Nephron (organoid): ENCODE data around the gene OSER1.

Experiments used
- H3K27ac Mint-ChIP-seq, 3 experiments: 2 replicates each; pipeline ENCODE4 v1.8.0; 2020; ENCODE audit warnings: mixed read lengths in 3 of 3, mild to moderate bottlenecking in 2 of 3, moderate library complexity in 1 of 3
- H3K27me3 Mint-ChIP-seq: 2 replicates; pipeline ENCODE4 v1.8.0; 2021; ENCODE audit warnings: low read depth, mild to moderate bottlenecking, moderate library complexity, mixed read lengths
- H3K36me3 Mint-ChIP-seq: 2 replicates; pipeline ENCODE4 v1.8.0; 2020; ENCODE audit warnings: low read depth, mixed read lengths
- H3K4me1 Mint-ChIP-seq: 2 replicates; pipeline ENCODE4 v1.8.0; 2020; ENCODE audit warnings: mixed read lengths
- H3K4me3 Mint-ChIP-seq, 3 experiments: 2 replicates each; pipeline ENCODE4 v1.8.0; 2020; ENCODE audit warnings: mild to moderate bottlenecking in 3 of 3, mixed read lengths in 3 of 3, moderate library complexity in 2 of 3
- H3K9me3 Mint-ChIP-seq: 2 replicates; pipeline ENCODE4 v1.8.0; 2020; ENCODE audit warnings: mixed read lengths
- TF ChIP-seq, protein P1 (sequence below), 3 experiments: fragments of 200-600 bp; sonication (generic); IDR thresholded peaks; one replicate each; pipeline ENCODE4 v1.5.0; 2021; ENCODE audit warnings: antibody characterized with exemption in 3 of 3; ENCODE audit not compliant: unreplicated experiment in 3 of 3

OSER1 gene

GRCh38 chr20:44210406-44211176 lies at the start of gene OSER1:
Gene OSER1 (minus strand): TSS chr20:44210771. CDS start chr20:44206957, 3,814 bp downstream.
- Mint-ChIP-seq H3K36me3 (peaks cover 11% of the 10 kb centered on the region), H3K9me3 (no peaks in the 10 kb centered on the region), H3K27me3 (no peaks in the 10 kb centered on the region), H3K4me3 (peak within 1 kb of the TSS; percentile 92 to 100 (median 95)), H3K27ac (peak within 1 kb of the TSS; percentile 90 to 99 (median 97)), H3K4me1 (peaks cover 52% of the 10 kb centered on the region)
- TF ChIP-seq, protein P1, sequence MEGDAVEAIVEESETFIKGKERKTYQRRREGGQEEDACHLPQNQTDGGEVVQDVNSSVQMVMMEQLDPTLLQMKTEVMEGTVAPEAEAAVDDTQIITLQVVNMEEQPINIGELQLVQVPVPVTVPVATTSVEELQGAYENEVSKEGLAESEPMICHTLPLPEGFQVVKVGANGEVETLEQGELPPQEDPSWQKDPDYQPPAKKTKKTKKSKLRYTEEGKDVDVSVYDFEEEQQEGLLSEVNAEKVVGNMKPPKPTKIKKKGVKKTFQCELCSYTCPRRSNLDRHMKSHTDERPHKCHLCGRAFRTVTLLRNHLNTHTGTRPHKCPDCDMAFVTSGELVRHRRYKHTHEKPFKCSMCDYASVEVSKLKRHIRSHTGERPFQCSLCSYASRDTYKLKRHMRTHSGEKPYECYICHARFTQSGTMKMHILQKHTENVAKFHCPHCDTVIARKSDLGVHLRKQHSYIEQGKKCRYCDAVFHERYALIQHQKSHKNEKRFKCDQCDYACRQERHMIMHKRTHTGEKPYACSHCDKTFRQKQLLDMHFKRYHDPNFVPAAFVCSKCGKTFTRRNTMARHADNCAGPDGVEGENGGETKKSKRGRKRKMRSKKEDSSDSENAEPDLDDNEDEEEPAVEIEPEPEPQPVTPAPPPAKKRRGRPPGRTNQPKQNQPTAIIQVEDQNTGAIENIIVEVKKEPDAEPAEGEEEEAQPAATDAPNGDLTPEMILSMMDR (IDR thresholded peaks at IDR 0.05; ENCODE audit: unreplicated experiment in 3 of 3) = no peak

- Mint-ChIP-seq H3K27me3 (peaks cover 11% of the 10 kb centered on the region), H3K36me3 (no peaks in the 10 kb centered on the region), H3K27ac (no peak overlapping the region), H3K9me3 (no peaks in the 10 kb centered on the region), H3K4me1 (no peaks in the 10 kb centered on the region), H3K4me3 (no peak overlapping the region)
- TF ChIP-seq, protein P1 (IDR thresholded peaks at IDR 0.05; ENCODE audit: unreplicated experiment in 3 of 3) = no peak
Observed at GRCh38 chr20:44258226-44258890, 47.8 kb upstream of the OSER1 start.

DNA sequence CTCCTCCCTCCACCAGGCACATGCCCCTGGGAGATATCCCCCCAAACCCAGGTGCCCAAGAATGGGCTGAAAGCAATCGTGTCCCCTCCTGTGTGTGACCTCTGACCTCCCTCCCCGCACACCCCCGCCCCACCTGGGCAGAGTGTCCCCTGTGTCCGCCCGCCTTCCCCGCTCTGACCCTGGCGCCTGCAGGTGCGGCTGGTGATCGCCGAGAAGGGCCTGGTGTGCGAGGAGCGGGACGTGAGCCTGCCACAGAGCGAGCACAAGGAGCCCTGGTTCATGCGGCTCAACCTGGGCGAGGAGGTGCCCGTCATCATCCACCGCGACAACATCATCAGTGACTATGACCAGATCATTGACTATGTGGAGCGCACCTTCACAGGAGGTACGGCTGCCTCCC lies 46.4 kb upstream of the OSER1 start:
- Mint-ChIP-seq H3K9me3 (no peaks in the 10 kb centered on the region), H3K4me3 (no peak overlapping the region), H3K27ac (no peak overlapping the region), H3K27me3 (peaks cover 8% of the 10 kb centered on the region), H3K36me3 (no peaks in the 10 kb centered on the region), H3K4me1 (no peaks in the 10 kb centered on the region)
- TF ChIP-seq, protein P1 (IDR thresholded peaks at IDR 0.05; ENCODE audit: unreplicated experiment in 3 of 3) = no peak

DNA sequence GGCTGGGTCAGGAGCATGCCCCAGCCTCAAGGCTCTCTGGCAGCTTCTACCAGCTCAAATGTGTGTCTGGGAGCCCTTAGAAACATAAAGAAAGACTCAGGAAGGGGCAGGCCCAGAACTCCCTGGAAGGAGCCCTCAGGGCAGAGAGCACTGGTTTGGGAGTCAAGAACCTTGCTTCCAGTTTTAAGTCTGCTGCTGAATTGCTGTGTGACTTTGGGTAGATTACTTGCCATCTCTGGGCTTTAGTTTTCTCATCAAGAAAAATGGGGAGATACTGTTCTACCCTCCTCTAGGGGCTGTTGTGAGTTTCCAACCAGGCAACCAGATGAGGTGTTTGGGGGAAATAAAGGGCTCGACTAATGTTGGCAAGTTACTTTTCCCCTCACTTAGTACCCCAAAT lies 45.4 kb upstream of the OSER1 start:
- TF ChIP-seq, protein P1 (IDR thresholded peaks at IDR 0.05; ENCODE audit: unreplicated experiment in 3 of 3) = no peak
- Mint-ChIP-seq H3K9me3 (no peaks in the 10 kb centered on the region), H3K4me3 (no peak overlapping the region), H3K36me3 (no peaks in the 10 kb centered on the region), H3K27me3 (peaks cover 4% of the 10 kb centered on the region), H3K27ac (no peak overlapping the region), H3K4me1 (no peaks in the 10 kb centered on the region)

DNA sequence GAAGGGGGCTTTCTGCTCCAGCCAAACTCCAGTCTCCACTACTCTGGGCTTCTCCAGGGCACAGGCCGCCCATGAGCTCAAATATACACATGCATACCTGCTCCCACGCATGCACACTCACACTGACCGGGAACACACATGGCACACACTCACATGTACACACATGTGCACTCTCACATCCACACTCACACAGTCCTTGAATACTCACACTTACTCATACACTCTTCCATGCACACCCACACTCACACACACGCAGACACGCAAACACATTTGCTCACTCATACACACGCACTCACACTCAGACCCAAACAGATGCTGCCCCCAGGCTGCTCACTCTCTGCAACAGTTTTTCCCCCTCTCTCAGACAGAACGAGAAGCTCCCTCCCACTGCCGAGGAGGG lies 43.5 kb upstream of the OSER1 start:
- no peaks in the 10 kb centered on the region for H3K4me1 Mint-ChIP-seq
- TF ChIP-seq, protein P1 (IDR thresholded peaks at IDR 0.05; ENCODE audit: unreplicated experiment in 3 of 3) = no peak
- no peak overlapping the region for H3K27ac Mint-ChIP-seq
- H3K4me3 Mint-ChIP-seq = no peak overlapping the region
- no peaks in the 10 kb centered on the region for H3K36me3 Mint-ChIP-seq
- H3K27me3 Mint-ChIP-seq = peaks cover 4% of the 10 kb centered on the region
- H3K9me3 Mint-ChIP-seq = no peaks in the 10 kb centered on the region
